RWPE1 (cell line): ENCODE measurements around the gene RAPGEF5.

Experiments
- CTCF ChIA-PET: fragments of 350-600 bp; sonication (Branson Sonifier 250); formaldehyde crosslinking; extraction: SDS; loops from one replicate; lab custom pipeline; 2021; lab: Yijun Ruan, JAX
- POLR2A ChIA-PET: fragments of 400-600 bp; formaldehyde crosslinking; extraction: SDS; loops from one replicate; lab custom pipeline; 2020; ENCODE audit warnings: antibody characterized with exemption; ENCODE audit not compliant: low non-redundant PET; lab: Yijun Ruan, JAX
- DNase-seq: peaks from one replicate; pipeline ENCODE4 v3.0.0; 2012; ENCODE audit warnings: low spot score
- H3K27ac ChIP-seq: fragments of 450-650 bp; 2 replicates; pipeline ENCODE4 v1.5.1; 2017
- CTCF ChIP-seq: fragments of 450-650 bp; conservative IDR thresholded peaks from 2 replicates; pipeline ENCODE4 v1.5.1; 2017; ENCODE audit warnings: low read depth, mild to moderate bottlenecking

RAPGEF5 gene

GRCh38 chr7:22116451-22117030 is 240.4 kb downstream of the RAPGEF5 start:
- CTCF ChIA-PET, result interaction anchor here (0.5 to 0.7 kb wide), 2 partner anchors 355 to 1024 kb away, joined by 3 to 7 read pairs; no protein-coding TSS in a partner anchor
- no peak for DNase-seq
- TF ChIP-seq CTCF, result no peak
- POLR2A ChIA-PET, result no interaction called here
- H3K27ac ChIP-seq, result no peak overlapping the region

GRCh38 chr7:22115689-22116088 is 241.3 kb downstream of the RAPGEF5 start:
- no peak for DNase-seq
- H3K27ac ChIP-seq, result no peak overlapping the region
- CTCF ChIA-PET, result interaction anchor here (0.5 kb wide), 1 partner anchor 12 kb away, joined by 3 read pairs; no protein-coding TSS in a partner anchor
- POLR2A ChIA-PET, result no interaction called here
- TF ChIP-seq CTCF, result no peak

- H3K27ac ChIP-seq, result no peak overlapping the region
- DNase-seq, result no peak
- POLR2A ChIA-PET, result no interaction called here
- TF ChIP-seq CTCF, result no peak
- CTCF ChIA-PET, result no interaction called here
Measured at GRCh38 chr7:22114440-22114981, 242.4 kb downstream of the RAPGEF5 start.

GRCh38 chr7:22113041-22113440 is 243.9 kb downstream of the RAPGEF5 start:
- CTCF ChIA-PET, result interaction anchor here (0.6 to 0.9 kb wide), 2 partner anchors 59 to 387 kb away, joined by 3 read pairs; partner anchors contain the start of gene STEAP1B
- POLR2A ChIA-PET, result no interaction called here
- DNase-seq, result no peak
- H3K27ac ChIP-seq, result no peak overlapping the region
- no peak for TF ChIP-seq CTCF

- no peak overlapping the region for H3K27ac ChIP-seq
- ChIA-PET CTCF (interaction anchor here (0.7 to 1.6 kb wide), 2 partner anchors 8 to 378 kb away, joined by 3 to 5 read pairs; no protein-coding TSS in a partner anchor), POLR2A (no interaction called here)
- no peak for DNase-seq
- no peak for TF ChIP-seq CTCF
Measured at GRCh38 chr7:22111661-22112060, 245.3 kb downstream of the RAPGEF5 start.

GRCh38 chr7:22110881-22111280 is 246.1 kb downstream of the RAPGEF5 start:
- CTCF ChIA-PET, result interaction anchor here (0.5 to 1.6 kb wide), 5 partner anchors 27 to 616 kb away, joined by 3 to 5 read pairs (median 3); partner anchors contain the start of gene IL6
- no peak for DNase-seq
- no peak overlapping the region for H3K27ac ChIP-seq
- no peak for TF ChIP-seq CTCF
- POLR2A ChIA-PET, result no interaction called here
